A375 (cell line): ENCODE data around the gene SLC13A4. TPM values are rescaled to one million over a fixed set of nuclear protein-coding genes. Genes with fewer than 3 reads are reported as not detected.

Experiments
- small RNA-seq: library from RNA; depleted of rRNA; stranded (forward); fragments of <200 nt; gene quantifications from one replicate; pipeline ENCODE3, GENCODE V24; 2014
- total RNA-seq: library from RNA; depleted of rRNA; stranded (reverse); fragments of >200 nt; shearing (Covaris generic); gene quantifications from 2 replicates; pipeline ENCODE4 v1.2.3, GENCODE V29; 2014; rRNA removed

Gene SLC13A4
- total RNA-seq, result not detected in 2 replicates

GRCh38 chr7:135728136-135728669 is at the start of gene SLC13A4:
Gene SLC13A4, minus strand, starts transcription at chr7:135728186. Its CDS starts 690 bp downstream, at chr7:135727496.

GRCh38 chr7:135748770-135749169 is 20.8 kb upstream of the SLC13A4 start, which contains the start of gene FAM180A:
Gene FAM180A, minus strand, starts transcription at chr7:135748813. Its CDS starts 233 bp downstream, at chr7:135748580.

GRCh38 chr7:135662373-135663114 is 65.4 kb downstream of the SLC13A4 start, which contains the start of gene STMP1:
Gene STMP1, plus strand, starts transcription at chr7:135662514.

Small RNA genes within 50 kb of the gene (small RNA-seq; reads per million reads assigned to genes)
- not detected for gene RNU6-1154P

Other genes with a start within 250 kb of the SLC13A4 start
- gene CNOT4, start 218.1 kb downstream of the SLC13A4 start, total RNA-seq, result 13.2 and 14.2 TPM in 2 replicates
- 72.2 and 72.9 TPM in 2 replicates for gene NUP205, start 170.3 kb downstream of the SLC13A4 start, total RNA-seq
- 4.7 and 7.0 TPM in 2 replicates for gene STMP1, start 65.7 kb downstream of the SLC13A4 start, total RNA-seq
- not detected in 2 replicates for gene FAM180A, start 20.6 kb upstream of the SLC13A4 start, total RNA-seq
- gene MTPN, start 249.2 kb upstream of the SLC13A4 start, total RNA-seq, result 67.5 and 77.2 TPM in 2 replicates